Measurements from ENCODE around the gene FRYL.

Gene FRYL

DNA sequence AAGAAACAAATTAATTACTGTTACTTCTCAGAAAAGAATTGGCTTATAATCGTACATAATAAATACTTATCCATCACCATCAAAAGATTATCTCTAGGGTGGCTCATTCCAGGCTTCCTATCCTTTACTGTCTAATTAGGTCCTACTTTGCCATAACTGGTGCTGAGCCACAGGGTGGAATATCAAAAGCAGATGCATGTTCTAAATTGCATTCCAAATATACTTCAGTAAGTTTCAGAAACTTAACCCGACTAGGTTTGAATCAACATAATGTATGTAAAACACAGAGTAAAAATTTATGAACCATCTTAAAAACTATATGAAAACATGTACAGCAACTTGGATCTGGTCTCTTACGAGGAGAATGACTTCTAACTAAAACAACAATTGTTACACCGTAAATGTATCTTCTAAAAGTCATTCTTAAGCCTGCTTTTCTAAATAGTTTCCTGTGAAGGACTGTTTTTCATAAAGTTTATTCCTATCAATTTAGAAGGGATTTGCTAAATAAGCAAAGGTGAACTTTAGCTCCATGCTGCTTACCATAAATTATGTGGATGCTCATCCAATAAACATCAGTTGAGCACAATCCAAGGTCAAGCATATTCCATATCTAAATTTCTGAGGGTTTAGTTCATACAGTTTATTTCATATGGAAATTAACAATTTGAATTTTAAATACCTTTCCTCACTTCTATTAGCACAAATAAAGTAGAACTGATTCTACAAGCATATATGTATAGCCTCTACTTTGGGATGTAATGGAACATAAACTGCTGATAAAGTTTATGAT, 276.6 kb downstream of the FRYL start:
- DNase-seq (ENCODE audit: extremely low read depth, low read depth), result no peak
- TF ChIP-seq, protein P1, sequence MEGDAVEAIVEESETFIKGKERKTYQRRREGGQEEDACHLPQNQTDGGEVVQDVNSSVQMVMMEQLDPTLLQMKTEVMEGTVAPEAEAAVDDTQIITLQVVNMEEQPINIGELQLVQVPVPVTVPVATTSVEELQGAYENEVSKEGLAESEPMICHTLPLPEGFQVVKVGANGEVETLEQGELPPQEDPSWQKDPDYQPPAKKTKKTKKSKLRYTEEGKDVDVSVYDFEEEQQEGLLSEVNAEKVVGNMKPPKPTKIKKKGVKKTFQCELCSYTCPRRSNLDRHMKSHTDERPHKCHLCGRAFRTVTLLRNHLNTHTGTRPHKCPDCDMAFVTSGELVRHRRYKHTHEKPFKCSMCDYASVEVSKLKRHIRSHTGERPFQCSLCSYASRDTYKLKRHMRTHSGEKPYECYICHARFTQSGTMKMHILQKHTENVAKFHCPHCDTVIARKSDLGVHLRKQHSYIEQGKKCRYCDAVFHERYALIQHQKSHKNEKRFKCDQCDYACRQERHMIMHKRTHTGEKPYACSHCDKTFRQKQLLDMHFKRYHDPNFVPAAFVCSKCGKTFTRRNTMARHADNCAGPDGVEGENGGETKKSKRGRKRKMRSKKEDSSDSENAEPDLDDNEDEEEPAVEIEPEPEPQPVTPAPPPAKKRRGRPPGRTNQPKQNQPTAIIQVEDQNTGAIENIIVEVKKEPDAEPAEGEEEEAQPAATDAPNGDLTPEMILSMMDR (IDR thresholded peaks at IDR 0.05; ENCODE audit: low read depth, low read length, missing control alignments), result no peak
- no peak overlapping the region for H3K4me3 ChIP-seq (replicated peaks; ENCODE audit: low read depth, low read length)

- TF ChIP-seq, protein P1 (IDR thresholded peaks at IDR 0.05; ENCODE audit: low read depth, low read length, missing control alignments), result no peak
- no peak overlapping the region for H3K4me3 ChIP-seq (replicated peaks; ENCODE audit: low read depth, low read length)
- DNase-seq (ENCODE audit: extremely low read depth, low read depth), result no peak
These were observed 280.5 kb downstream of the FRYL start for GRCh38 chr4:48499551-48500066.

DNA sequence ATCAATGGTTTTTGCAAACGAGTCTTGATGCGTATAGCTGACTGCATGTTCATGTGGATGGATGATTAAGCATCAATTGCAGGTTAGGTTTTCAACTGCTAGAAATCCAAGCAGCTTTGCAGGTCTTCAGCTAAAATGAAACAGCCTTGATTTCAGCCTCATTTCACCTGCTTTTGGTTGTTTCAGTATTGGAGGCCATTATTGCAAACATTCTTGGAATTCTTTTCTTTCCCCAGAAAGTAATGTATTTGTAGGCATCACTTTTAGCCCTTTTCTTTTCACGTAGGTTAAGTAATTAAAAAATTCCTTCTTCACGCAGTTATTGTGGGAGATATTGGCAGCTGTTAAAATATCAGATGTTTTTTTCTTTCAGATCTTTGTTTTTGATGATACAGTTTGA, 281.2 kb downstream of the FRYL start:
- no peak overlapping the region for H3K4me3 ChIP-seq (replicated peaks; ENCODE audit: low read depth, low read length)
- no peak for DNase-seq (ENCODE audit: extremely low read depth, low read depth)
- TF ChIP-seq, protein P1 (IDR thresholded peaks at IDR 0.05; ENCODE audit: low read depth, low read length, missing control alignments), result no peak

DNA sequence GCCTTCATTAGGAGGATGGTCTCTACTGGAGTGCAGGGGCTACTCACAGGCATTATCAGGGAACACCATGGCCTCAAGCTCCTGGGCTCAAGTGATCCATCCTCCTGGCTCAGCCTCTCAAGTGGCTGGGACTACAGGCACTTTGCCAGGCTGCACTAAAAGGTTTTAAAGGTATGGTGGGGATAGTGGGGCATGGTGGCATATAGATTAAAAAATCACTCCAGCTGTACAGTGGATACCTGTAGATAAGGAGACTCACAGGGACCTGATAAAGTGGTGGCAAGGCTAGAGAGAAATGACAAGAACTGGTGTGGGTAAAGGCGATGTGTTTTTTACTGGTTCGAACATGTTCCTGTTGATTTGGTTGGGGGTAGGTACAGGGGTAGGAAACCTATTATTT, 284.1 kb downstream of the FRYL start:
- DNase-seq (ENCODE audit: extremely low read depth, low read depth), result no peak
- TF ChIP-seq, protein P1 (IDR thresholded peaks at IDR 0.05; ENCODE audit: low read depth, low read length, missing control alignments), result no peak
- H3K4me3 ChIP-seq (replicated peaks; ENCODE audit: low read depth, low read length), result no peak overlapping the region

DNA sequence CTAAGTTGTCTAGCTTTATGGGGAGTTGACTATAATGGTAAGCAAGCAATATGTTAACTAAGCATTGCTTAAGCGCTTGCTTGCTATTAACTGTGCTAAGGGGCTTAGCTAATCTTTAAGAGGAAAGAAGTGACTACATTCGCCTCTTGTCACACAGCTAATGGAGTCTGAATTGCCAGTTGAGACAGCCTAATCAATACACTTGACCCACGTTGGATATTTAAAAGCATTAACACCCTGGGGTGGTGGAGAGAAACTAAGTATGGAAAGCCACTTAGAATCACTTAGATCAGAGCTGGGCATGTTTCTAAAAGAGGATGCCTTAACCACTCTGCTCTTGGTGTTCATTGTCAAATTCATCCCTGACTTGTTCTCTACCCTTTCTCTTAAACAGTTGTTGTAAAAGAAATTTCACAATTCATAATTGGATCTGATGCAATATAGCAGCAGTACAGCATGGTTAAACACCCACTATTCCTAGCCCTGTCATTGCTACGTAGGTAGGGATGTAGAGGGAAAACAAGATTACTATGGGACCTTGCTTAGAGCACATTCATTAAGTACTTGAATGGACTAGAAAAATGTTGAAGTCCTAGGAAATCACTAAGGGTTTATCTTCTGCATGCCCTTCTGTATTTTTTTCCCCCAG, 286.5 kb downstream of the FRYL start:
- TF ChIP-seq, protein P1 (IDR thresholded peaks at IDR 0.05; ENCODE audit: low read depth, low read length, missing control alignments), result no peak
- no peak overlapping the region for H3K4me3 ChIP-seq (replicated peaks; ENCODE audit: low read depth, low read length)
- DNase-seq (ENCODE audit: extremely low read depth, low read depth), result no peak

DNA sequence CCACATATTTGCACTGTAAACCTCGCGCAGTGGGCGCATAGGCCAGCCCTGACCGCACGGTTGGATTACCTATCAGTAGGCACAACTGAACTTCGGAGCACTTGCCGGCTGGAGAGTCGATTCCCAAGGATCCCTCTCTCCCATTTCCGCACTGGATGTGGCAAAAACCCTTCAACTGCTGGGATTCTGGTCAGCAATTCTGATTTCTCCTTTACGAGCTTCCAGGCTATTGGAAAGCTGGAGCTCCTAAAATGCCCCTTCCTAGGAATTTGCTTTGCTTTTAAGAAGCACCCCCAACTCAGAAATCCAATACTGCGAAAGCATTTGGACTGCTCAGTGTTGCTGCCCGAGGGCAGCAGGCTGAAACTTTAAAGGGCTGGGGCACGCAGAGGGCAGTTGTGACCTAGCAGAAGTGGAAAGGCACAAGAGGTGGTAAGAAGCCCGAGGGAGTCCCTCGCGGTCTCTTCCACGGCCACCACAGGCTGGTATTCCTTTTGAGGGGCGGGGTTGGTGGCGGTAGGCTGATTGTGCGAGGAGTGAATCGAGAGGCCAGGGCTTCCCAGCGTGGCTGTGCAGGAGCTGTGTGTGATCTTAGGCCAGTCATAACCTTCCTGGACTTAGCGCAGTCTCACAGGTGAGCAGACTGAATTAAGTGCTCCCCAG, 288.4 kb downstream of the FRYL start:
- no peak overlapping the region for H3K4me3 ChIP-seq (replicated peaks; ENCODE audit: low read depth, low read length)
- TF ChIP-seq, protein P1 (IDR thresholded peaks at IDR 0.05; ENCODE audit: low read depth, low read length, missing control alignments), result no peak
- DNase-seq (ENCODE audit: extremely low read depth, low read depth), result no peak

Data from HFF-Myc (cell line).